HG03520 (cell line): ENCODE measurements around the gene ZFP36L1.

Experiments used
- ATAC-seq: cut with Tn5 transposase; IDR thresholded peaks from one replicate; pipeline ENCODE4 v1.9.1; 2021; ENCODE audit warnings: mild to moderate bottlenecking, moderate library complexity; ENCODE audit not compliant: unreplicated experiment

ZFP36L1 gene, protein sequence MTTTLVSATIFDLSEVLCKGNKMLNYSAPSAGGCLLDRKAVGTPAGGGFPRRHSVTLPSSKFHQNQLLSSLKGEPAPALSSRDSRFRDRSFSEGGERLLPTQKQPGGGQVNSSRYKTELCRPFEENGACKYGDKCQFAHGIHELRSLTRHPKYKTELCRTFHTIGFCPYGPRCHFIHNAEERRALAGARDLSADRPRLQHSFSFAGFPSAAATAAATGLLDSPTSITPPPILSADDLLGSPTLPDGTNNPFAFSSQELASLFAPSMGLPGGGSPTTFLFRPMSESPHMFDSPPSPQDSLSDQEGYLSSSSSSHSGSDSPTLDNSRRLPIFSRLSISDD

DNA sequence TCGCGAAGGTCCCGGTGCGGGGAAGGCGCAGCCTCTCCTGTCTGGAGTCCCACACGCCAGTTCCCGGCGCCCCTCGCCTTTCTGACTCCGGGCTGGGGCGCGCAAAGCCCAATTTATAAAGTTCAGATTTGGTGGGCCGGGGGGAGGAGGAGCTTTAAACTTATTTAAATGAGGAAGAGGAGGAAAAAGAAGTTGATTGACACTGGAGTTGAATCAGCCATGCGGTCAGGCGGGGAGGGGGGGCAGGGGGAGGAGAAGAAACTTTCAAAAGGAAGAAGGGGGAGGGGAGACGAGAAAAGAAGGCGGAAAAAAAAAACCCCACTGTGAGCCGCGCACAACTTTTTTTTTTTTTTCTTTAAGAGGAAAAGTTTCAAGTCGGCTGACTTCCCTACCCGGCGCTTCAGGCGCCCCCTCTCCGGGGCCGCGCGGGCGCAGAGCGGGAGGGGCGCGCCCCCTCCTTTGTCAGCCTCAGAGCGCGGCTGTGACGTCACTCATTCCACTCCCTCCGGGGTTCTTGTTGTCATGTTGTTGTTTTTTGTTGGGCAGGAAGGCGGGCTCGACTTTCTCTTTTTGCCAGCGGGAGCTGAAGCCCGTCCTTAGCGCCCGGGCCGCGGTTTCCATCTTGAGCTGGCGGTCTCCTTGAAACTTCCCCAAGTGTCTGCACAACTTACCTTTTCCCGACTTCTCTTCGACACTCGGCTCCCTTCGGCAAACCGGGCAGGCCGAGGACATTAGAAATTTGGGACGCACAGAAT, at the start of gene ZFP36L1:
TSS of gene ZFP36L1 (minus strand) at position 89 of the 755 bp plus-strand sequence. CDS start 129 bp downstream, outside the sequence.
- peak; percentile 27 for ATAC-seq

DNA sequence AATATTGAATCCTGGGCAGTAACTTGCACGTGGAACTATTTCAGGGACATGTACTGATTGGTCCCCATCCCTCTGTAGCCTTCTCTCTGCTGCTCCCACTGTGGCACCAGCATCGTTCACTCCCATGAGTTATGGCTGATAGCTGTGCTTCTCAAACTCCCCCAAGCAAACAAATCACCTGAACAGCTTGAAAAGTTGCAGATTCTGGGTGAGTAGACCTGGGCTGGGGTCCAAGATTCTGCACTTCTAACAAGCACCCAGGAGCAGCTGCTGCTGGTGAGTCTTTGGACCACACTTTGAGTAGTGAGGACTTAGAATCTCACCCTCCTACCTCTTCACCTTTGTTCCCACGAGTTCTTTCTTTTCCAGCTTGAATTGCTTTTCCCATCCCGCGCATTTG, 49.4 kb upstream of the ZFP36L1 start:
- no peak for ATAC-seq

- no peak for ATAC-seq
These were observed 48.3 kb upstream of the ZFP36L1 start for GRCh38 chr14:68841016-68841809.

- ATAC-seq: no peak
These were observed 47.6 kb upstream of the ZFP36L1 start for GRCh38 chr14:68840454-68840853.

- no peak for ATAC-seq
These were observed 43.2 kb upstream of the ZFP36L1 start for GRCh38 chr14:68836082-68836481.

DNA sequence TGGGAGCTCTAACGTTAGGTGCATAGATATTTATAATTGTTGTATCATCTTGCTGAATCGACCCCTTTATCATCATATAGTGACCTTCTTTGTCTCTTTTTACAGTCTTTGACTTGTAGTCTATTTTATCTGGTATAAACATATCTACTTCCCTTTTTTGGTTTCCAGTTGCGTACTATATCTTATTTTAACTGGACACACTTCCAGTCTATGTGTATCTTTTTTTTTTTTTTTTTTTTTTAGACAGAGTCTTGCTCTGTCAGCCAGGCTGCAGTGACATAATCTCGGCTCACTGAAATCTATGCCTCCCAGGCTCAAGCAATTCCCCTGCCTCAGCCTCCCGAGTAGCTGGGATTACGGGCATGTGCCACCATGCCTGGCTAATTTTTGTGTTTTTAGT, 41.9 kb upstream of the ZFP36L1 start:
- no peak for ATAC-seq

DNA sequence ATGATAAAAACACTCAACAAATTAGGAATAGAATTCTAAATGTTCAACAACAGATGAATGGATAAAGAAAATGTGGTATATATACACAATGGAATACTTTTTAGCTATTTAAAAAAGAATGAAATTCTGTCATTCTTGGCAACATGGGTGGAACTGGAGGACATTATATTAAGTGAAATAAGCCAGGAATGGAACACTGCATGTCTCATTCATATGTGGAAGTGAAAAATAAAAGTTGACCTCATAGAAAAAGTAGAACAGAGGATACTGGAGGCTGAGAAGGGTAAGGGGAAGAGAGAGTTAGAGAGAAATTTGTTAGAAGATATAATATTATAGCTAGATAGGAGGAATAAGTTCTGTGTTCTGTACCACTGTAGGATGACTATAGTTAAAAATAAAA, 35.8 kb upstream of the ZFP36L1 start:
- no peak for ATAC-seq

- ATAC-seq: no peak
These were observed 32.9 kb upstream of the ZFP36L1 start for GRCh38 chr14:68825729-68826128.

DNA sequence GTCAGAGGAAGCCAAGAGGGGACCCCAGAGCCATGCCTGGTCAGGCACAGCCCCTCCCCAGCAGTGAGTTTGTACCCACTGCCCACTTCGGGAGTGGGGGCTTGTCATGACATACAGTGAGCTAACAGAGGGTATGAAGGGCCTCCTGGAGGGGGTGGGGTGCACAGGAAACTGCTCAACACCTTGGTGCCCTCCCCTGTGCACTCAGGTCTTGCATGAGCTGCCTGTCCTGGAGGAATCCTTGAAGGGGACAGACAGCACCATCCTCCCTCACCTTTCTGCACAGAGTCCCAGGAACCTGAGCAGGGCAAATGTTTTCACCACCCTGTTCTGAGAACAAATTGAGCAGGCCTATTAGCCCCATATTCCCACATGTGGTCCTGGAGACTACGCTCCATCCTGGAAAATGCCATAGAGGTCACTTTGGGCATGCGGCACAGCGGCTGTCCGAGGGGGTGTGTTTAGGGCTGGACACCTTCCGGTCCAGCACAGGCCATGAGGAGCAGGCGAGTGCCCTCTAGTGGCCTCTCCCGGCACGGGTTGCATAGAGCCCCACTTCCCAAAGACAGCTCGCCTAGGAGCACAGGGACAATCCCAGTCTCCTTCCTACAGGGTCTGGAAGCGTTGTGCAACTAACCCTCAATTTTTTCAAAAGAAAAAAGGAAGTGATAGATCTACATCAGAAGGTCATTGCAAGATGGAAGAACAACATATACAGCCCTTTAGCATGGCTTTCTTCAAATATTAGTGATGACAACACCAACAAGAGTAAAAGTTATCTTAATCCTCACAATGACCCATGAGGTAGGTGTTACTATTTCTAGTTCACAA, 31.9 kb upstream of the ZFP36L1 start:
- no peak for ATAC-seq

DNA sequence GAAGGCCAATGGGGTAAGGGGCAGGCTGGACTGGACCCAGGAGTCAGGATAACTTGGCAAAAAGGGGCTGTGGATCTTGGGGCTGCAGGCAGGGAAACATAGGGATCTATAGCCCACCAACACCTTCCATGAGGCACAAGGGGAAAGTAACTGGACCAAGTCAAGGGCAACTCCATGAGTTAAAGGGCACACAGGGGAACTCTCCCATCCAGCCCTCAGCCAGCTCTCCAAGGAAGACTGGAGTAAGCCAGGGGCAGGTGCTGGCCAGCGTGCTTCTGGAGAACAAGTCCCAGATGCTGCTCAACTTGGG, 31.3 kb upstream of the ZFP36L1 start:
- no peak for ATAC-seq

GRCh38 chr14:68823434-68824206, 30.8 kb upstream of the ZFP36L1 start:
- ATAC-seq: no peak

- ATAC-seq: no peak
These were observed 30.1 kb upstream of the ZFP36L1 start for GRCh38 chr14:68822926-68823325.

DNA sequence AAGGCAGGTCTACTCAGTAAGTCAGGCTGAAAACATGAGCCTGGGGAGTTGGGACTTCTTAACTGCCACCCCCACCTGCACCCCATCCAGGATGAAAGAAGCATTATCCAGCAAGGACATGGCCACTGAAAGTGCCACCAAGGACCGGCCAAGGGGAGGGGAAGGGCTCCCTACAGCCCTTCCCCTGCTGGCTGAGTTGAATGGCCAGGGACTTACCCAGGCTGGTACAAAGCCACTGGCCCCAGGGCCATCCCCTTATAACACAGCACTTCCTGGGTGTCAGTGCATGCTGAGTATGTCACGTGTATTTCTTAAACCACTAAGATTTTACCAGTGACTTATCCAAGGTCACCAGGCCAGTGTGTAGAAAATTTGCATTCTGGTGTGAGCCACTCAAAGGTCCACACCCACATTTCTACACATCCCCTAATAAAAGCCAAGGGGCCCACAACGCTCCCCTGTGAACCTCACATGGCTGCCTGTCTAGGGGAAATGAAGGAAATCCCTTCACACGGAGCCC, 29.3 kb upstream of the ZFP36L1 start:
- ATAC-seq: peak; percentile 79

DNA sequence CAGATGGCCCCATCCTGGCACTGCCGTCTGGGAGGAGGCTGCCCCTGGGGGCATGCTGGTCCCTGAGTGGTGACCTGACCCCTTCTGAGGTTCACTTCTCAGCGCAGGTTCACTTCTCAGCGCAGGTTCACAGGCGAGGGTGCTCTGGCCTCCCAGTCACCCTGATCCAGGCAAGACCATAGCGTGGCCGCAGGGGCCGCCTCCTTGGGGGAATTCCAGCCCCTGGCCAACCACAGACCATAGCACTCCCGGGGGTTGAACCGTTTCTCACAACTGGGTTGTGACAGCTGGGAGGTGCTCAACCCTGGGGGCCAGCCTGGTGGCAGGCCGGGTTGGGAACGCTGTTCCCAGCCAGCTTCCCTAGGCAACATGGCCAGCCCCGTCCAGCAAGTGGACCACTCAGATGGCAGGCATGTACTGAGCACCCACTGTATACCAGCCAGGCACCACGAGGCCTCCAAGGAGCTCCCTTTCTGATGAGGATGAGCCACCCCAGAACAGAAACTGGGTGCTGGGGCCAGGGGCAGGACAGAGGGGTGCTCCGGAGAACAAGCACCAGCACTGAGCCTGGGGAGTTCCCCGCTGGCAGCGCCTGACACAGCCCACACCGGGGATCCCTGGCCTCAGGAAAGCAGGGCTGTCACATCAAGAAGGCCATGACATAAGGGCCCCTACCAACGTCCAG, 28.3 kb upstream of the ZFP36L1 start:
- no peak for ATAC-seq

- ATAC-seq: no peak
These were observed 27.7 kb upstream of the ZFP36L1 start for GRCh38 chr14:68820536-68820935.

GRCh38 chr14:68820119-68820518, 27.3 kb upstream of the ZFP36L1 start:
- no peak for ATAC-seq

DNA sequence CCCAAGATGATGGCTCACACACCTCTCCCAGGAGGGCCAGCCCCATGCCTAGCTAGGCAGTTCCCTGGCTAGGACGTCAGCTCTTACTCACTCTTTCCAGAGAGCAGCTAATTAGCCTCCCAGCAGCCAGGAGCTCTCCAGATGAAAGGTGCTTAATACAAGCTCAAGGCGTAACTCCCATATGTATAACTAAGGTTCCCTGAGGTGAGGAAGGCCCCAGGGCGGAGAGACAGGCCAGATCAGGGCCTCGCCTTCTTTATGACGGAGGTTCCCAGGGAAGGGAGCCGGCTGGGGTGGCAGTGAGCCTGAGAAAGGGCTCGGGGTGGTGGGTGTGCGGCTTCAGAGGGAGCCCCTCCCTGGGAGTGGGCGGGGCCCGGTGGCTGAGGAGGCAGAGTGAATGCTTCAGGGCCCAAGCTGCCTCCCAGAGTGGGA, 26.4 kb upstream of the ZFP36L1 start:
- no peak for ATAC-seq

GRCh38 chr14:68817506-68818212, 24.8 kb upstream of the ZFP36L1 start:
- ATAC-seq: no peak
